GM18868 (cell line): ENCODE measurements around the gene CACNA1B.
"Not testable (repeated sequence)": the region's sequence is repeated elsewhere in the genome, so short reads cannot be mapped to it uniquely, and the experiment has no call there.

Experiments used
- ATAC-seq: cut with Tn5 transposase; IDR thresholded peaks from one replicate; pipeline ENCODE4 v1.9.1; 2021; ENCODE audit warnings: mild to moderate bottlenecking, moderate library complexity; ENCODE audit not compliant: unreplicated experiment

The CACNA1B gene

GRCh38 chr9:138094028-138094427, 216.4 kb downstream of the CACNA1B start:
- no peak for ATAC-seq

- no peak for ATAC-seq
Observed at GRCh38 chr9:138095813-138096518, 218.4 kb downstream of the CACNA1B start.

GRCh38 chr9:138096519-138096845, 218.9 kb downstream of the CACNA1B start:
- ATAC-seq, result no peak

- no peak for ATAC-seq
Observed at GRCh38 chr9:138097501-138097991, 220.0 kb downstream of the CACNA1B start.

- ATAC-seq, result no peak
Observed at GRCh38 chr9:138098116-138098907, 220.7 kb downstream of the CACNA1B start.

GRCh38 chr9:138098908-138099791, 221.6 kb downstream of the CACNA1B start:
- no peak for ATAC-seq

GRCh38 chr9:138099803-138100598, 222.4 kb downstream of the CACNA1B start:
- ATAC-seq, result no peak

- ATAC-seq, result no peak
Observed at GRCh38 chr9:138100711-138101350, 223.2 kb downstream of the CACNA1B start.

GRCh38 chr9:138101444-138102234, 224.1 kb downstream of the CACNA1B start:
- no peak for ATAC-seq

GRCh38 chr9:138102246-138103051, 224.9 kb downstream of the CACNA1B start:
- ATAC-seq, result no peak

- ATAC-seq, result no peak
Observed at GRCh38 chr9:138103111-138103848, 225.7 kb downstream of the CACNA1B start.

GRCh38 chr9:138103849-138104206, 226.2 kb downstream of the CACNA1B start:
- no peak for ATAC-seq

- ATAC-seq, result no peak
Observed at GRCh38 chr9:138104251-138105122, 226.9 kb downstream of the CACNA1B start.

- no peak for ATAC-seq
Observed at GRCh38 chr9:138105123-138105415, 227.5 kb downstream of the CACNA1B start.

GRCh38 chr9:138105561-138106505, 228.3 kb downstream of the CACNA1B start:
- ATAC-seq, result no peak

- ATAC-seq, result not testable (repeated sequence)
Observed at GRCh38 chr9:138107039-138107438, 229.5 kb downstream of the CACNA1B start.
